HepG2 (cell line): Measurements from ENCODE around the gene BCAS3. TPM values are rescaled to one million over a fixed set of nuclear protein-coding genes. Genes with fewer than 3 reads are reported as not detected.

ENCODE experiments used
- ATAC-seq: fragments of 200-7000 bp; cut with Tn5 transposase; 3 replicates; pipeline ENCODE4 v1.9.1; 2020; ENCODE audit warnings: mild to moderate bottlenecking, moderate library complexity
- BruUV-seq: library from RNA; stranded (reverse); fragments of 400-500 nt; replicated peaks from 2 replicates; lab custom pipeline; 2021; lab: Mats Ljungman, UMichigan
- CTCF ChIA-PET: fragments of 300-600 bp; formaldehyde crosslinking; extraction: SDS; loops from one replicate; lab custom pipeline; 2021; ENCODE audit warnings: low total read pairs, inconsistent platforms, low intra/inter-chr PET ratio; lab: Yijun Ruan, JAX
- POLR2A ChIA-PET: fragments of 350-600 bp; sonication (Branson Sonifier 250); formaldehyde crosslinking; loops from one replicate; lab custom pipeline; 2020; ENCODE audit warnings: antibody characterized with exemption, inconsistent platforms; lab: Yijun Ruan, JAX
- DNase-seq: peaks from one replicate; pipeline ENCODE4 v3.0.0-alpha.2; 2015; ENCODE audit warnings: low spot score
- FAIRE-seq: peaks from 3 replicates; lab custom pipeline; 2011; peaks lifted over from hg19 to GRCh38; lab: Jason Lieb, UNC
- H2AFZ ChIP-seq: one replicate; pipeline ENCODE4 v1.6.1; 2011; ENCODE audit warnings: low read length, inconsistent platforms
- H3K27ac ChIP-seq: fragments of 300-600 bp; 3 replicates; pipeline ENCODE4 v1.8.0; 2011; ENCODE audit warnings: mixed run types, mild to moderate bottlenecking, mixed read lengths, low read length, inconsistent platforms; ENCODE audit not compliant: insufficient read depth; ENCODE audit errors: extremely low read length
- H3K27me3 ChIP-seq, 2 experiments: fragments of 200-600 bp in 1 of 2; 2 replicates in 1 of 2; 3 replicates in 1 of 2; pipeline versions ENCODE4 v1.6.0 to v1.8.0; 2011; ENCODE audit warnings: low read length in 2 of 2, mild to moderate bottlenecking in 2 of 2, moderate library complexity in 2 of 2, inconsistent platforms in 1 of 2; ENCODE audit not compliant: insufficient read depth in 2 of 2, control insufficient read depth in 1 of 2
- H3K36me3 ChIP-seq, 2 experiments: fragments of 200-600 bp in 1 of 2; replicated peaks in 1 of 2; 2 replicates in 1 of 2; 3 replicates in 1 of 2; pipeline versions ENCODE4 v1.5.1 to v1.8.0; 2011; ENCODE audit warnings: low read length in 2 of 2, inconsistent platforms in 1 of 2; ENCODE audit not compliant: insufficient read depth in 2 of 2, control insufficient read depth in 1 of 2
- H3K4me1 ChIP-seq: 2 replicates; pipeline ENCODE4 v1.5.1; 2012; ENCODE audit warnings: low read length, inconsistent platforms; ENCODE audit not compliant: insufficient read depth
- H3K4me2 ChIP-seq: 2 replicates; pipeline ENCODE4 v1.6.0; 2011; ENCODE audit warnings: low read depth, low read length, inconsistent platforms
- H3K4me3 ChIP-seq, 3 experiments: fragments of 200-600 bp in 1 of 3; sonication (generic), shearing (Covaris generic) in 1 of 3; replicated peaks in 1 of 3; 2 replicates each; pipeline ENCODE4 v1.5.1; 2011 to 2016; ENCODE audit warnings: low read length in 3 of 3, inconsistent platforms in 2 of 3, low read depth in 2 of 3, mild to moderate bottlenecking in 2 of 3, control low read depth in 1 of 3, mixed read lengths in 1 of 3; ENCODE audit not compliant: insufficient read depth in 1 of 3
- H3K79me2 ChIP-seq: one replicate; pipeline ENCODE4 v1.6.1; 2011; ENCODE audit warnings: low read length, inconsistent platforms; ENCODE audit not compliant: insufficient read depth
- H3K9ac ChIP-seq: 2 replicates; pipeline ENCODE4 v1.6.0; 2011; ENCODE audit warnings: mild to moderate bottlenecking, low read depth, low read length, inconsistent platforms; ENCODE audit not compliant: insufficient read depth
- H3K9me3 ChIP-seq: 2 replicates; pipeline ENCODE4 v1.5.1; 2012; ENCODE audit warnings: mild to moderate bottlenecking, low read length
- H4K20me1 ChIP-seq: 2 replicates; pipeline ENCODE4 v1.6.0; 2011; ENCODE audit warnings: inconsistent platforms, mild to moderate bottlenecking, low read length, moderate library complexity; ENCODE audit not compliant: insufficient read depth
- CSRNP1 ChIP-seq: sonication (generic); formaldehyde crosslinking; IDR thresholded peaks from 2 replicates; pipeline ENCODE4 v1.8.1; 2023; ENCODE audit warnings: mild to moderate bottlenecking, missing genetic modification reagents
- KLF11 ChIP-seq: IDR thresholded peaks from 2 replicates; pipeline ENCODE4 v1.6.1; 2016; ENCODE audit warnings: missing compliant biosample characterization
- NR2F2 ChIP-seq: IDR thresholded peaks from 2 replicates; pipeline ENCODE4 v1.6.1; 2012; ENCODE audit warnings: low read depth, inconsistent platforms, borderline replicate concordance
- SMARCC2 ChIP-seq: fragments of 450-650 bp; IDR thresholded peaks from 2 replicates; pipeline ENCODE4 v1.6.1; 2017; ENCODE audit warnings: antibody characterized with exemption, mild to moderate bottlenecking
- THAP9 ChIP-seq: sonication (generic); formaldehyde crosslinking; IDR thresholded peaks from 2 replicates; pipeline ENCODE4; 2020; ENCODE audit warnings: missing genetic modification reagents, mild to moderate bottlenecking, borderline replicate concordance
- ZNF337 ChIP-seq: sonication (generic); formaldehyde crosslinking; IDR thresholded peaks from 2 replicates; pipeline ENCODE4 v1.5.1; 2020; ENCODE audit warnings: missing genetic modification reagents, low read depth, mild to moderate bottlenecking, borderline replicate concordance
- WGBS: methylation state at CpG from one replicate; pipeline ENCODE4 v1.1.6; 2017; ENCODE audit warnings: low lambda C conversion rate; 5-methylcytosine and 5-hydroxymethylcytosine counted together
- in situ Hi-C: cut with HindIII; loops from 2 replicates; pipeline ENCODE4 v1.10.0; 2017; ENCODE audit warnings: low pct_unique_long_range_greater_than_20kb; ENCODE audit not compliant: extremely low pct_ligation_motif_present
- intact Hi-C: fragments of 100-400 bp; cut with micrococcal nuclease; formaldehyde crosslinking; loops from one replicate; pipeline ENCODE4 v1.10.0; 2022; ENCODE audit not compliant: unreplicated experiment
- polyA plus RNA-seq, 8 experiments: library from polyadenylated mRNA; depleted of rRNA in 3 of 8; stranded (reverse) in 7 of 8; unstranded in 1 of 8; fragments of >200 nt; fragmentation: Illumina TruSeq in 4 of 8; extraction: Trizol in 4 of 8; gene quantifications; 2 replicates each; pipeline versions ENCODE4 v1.2.1 to v1.2.3, GENCODE V29; 2011 to 2016; ENCODE audit warnings: low read depth in 4 of 8, missing spikeins in 1 of 8, mixed read lengths in 1 of 8; ENCODE audit not compliant: insufficient read depth in 1 of 8
- total RNA-seq, 5 experiments: library from RNA; depleted of rRNA; stranded (reverse); fragments of >200 nt; fragmentation: Illumina TruSeq; extraction: Trizol; gene quantifications; 2 replicates each; pipeline ENCODE4 v1.2.3, GENCODE V29; 2016; ENCODE audit warnings: low read depth in 1 of 5

BCAS3 gene
- total and polyA plus RNA-seq, 2 of the 13 experiments (the other 11 are each of a cell fraction or from before 2014, with no cell fraction given) = 10.7 to 11.2 TPM

GRCh38 chr17:60941571-60941970 lies 263.9 kb downstream of the BCAS3 start:
- H3K27ac ChIP-seq = no peak overlapping the region
- POLR2A ChIA-PET = no interaction called here

More at GRCh38 chr17:60941571-60941970, 263.9 kb downstream of the BCAS3 start:
- no peak overlapping the region for H3K4me2 ChIP-seq
- TF ChIP-seq NR2F2 (no peak), CSRNP1 (CRISPR knock-in tag) (no peak), ZNF337 (no peak), KLF11 (CRISPR knock-in tag) (no peak), THAP9 (CRISPR knock-in tag) (no peak), SMARCC2 (no peak)
- TF ChIP-seq, all 625 proteins: peak for 0
- H3K4me1 ChIP-seq = no peaks in the 10 kb centered on the region
- H3K9ac ChIP-seq = no peak overlapping the region
- WGBS = 28% methylated on average over 2 of the region's 2 CpGs
- no peak for DNase-seq
- no peaks in the 10 kb centered on the region for H3K9me3 ChIP-seq
- H4K20me1 ChIP-seq = no peaks in the 10 kb centered on the region
- no peak for FAIRE-seq
- CTCF ChIA-PET = no interaction called here
- no peak overlapping the region for H3K4me3 ChIP-seq
- ATAC-seq = no peak
- no peaks in the 10 kb centered on the region for H3K36me3 ChIP-seq
- no peak overlapping the region for H2AFZ ChIP-seq
- in situ Hi-C loops (no loop called here), intact Hi-C loops (no loop called here)
- no peaks in the 10 kb centered on the region for H3K27me3 ChIP-seq
- no TSS peak for BruUV-seq
- H3K79me2 ChIP-seq = no peaks in the 10 kb centered on the region
